Measurements from ENCODE around the gene TMEM170B. TPM values are rescaled to one million over a fixed set of nuclear protein-coding genes. Genes with fewer than 3 reads are reported as not detected.

TMEM170B gene
- total and polyA plus RNA-seq, 2 of the 8 experiments (the other 6 are each of a cell fraction or from before 2014, with no cell fraction given): 0.80 to 4.3 TPM

DNA sequence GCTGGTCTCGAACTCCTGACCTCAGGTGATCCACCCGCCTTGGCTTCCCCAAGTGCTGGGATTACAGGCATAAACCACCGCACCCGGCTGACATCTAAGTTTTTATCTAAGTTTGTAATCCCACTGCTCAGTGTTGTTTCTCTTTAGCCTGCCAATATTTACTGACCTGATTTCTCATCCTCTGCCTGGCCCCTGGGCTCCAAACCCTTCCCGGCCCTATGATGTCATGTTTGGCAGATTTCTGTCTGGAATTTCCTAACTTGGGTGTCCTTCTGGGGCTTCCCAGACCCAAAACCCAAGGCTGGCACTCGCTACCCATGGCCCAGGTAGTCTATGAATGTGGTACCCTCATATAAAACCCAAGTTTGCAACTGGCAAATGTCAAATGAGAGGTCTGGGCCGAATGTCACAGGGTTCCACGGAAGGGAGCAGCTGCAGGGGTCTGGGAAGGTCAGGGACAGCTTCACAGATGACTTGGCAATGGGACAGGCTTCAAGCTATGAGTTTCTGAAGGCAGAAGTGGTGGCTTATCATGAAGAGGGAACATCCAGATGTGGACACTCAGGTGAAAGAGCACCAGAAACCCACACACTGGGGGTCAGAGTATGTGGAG, 54.9 kb downstream of the TMEM170B start:
- Histone ChIP-seq H2AK5ac (ENCODE audit: low read depth, low read length) (no peak overlapping the region), H3K27me3 (replicated peaks in 1 of 4; ENCODE audit: control insufficient read depth in 3 of 4, extremely low read depth in 1 of 4, insufficient read depth in 3 of 4, low read length in 3 of 4) (no peaks in the 10 kb centered on the region), H4K20me1 (replicated peaks in 1 of 2; ENCODE audit: control insufficient read depth in 1 of 2, insufficient read depth in 2 of 2, low read length in 2 of 2) (no peaks in the 10 kb centered on the region), H4K91ac (replicated peaks; ENCODE audit: insufficient read length, low read length) (no peak overlapping the region), H3K79me2 (ENCODE audit: control insufficient read depth in 1 of 2, insufficient read depth in 2 of 2, low read length in 2 of 2) (no peaks in the 10 kb centered on the region), H4K8ac (ENCODE audit: extremely low read depth, insufficient read depth, low read length) (no peak overlapping the region), H2BK5ac (ENCODE audit: low read depth, low read length) (no peak overlapping the region), H3K23ac (ENCODE audit: insufficient read length) (no peak overlapping the region), H3K4ac (replicated peaks; ENCODE audit: insufficient read length, low read depth, low read length) (no peak overlapping the region), H3K9me3 (ENCODE audit: insufficient read depth in 2 of 2, low read depth in 1 of 2, low read length in 1 of 2) (peaks cover 0 to 4% of the 10 kb centered on the region in 2 experiments; a peak in 2 of 4 replicates), H3K4me2 (ENCODE audit: insufficient read depth in 1 of 2, low read depth in 2 of 2, low read length in 2 of 2) (no peak overlapping the region), H3K4me3 (ENCODE audit: extremely low read depth in 1 of 4, insufficient read depth in 2 of 4, low read depth in 3 of 4, low read length in 4 of 4) (no peak overlapping the region), H3K79me1 (ENCODE audit: low read depth, low read length) (no peaks in the 10 kb centered on the region), H2BK15ac (ENCODE audit: low read length) (no peak overlapping the region), H3K18ac (ENCODE audit: extremely low read depth, low read length) (no peak overlapping the region), H2AFZ (ENCODE audit: low read length) (no peak overlapping the region), H3K14ac (ENCODE audit: insufficient read length) (no peak overlapping the region), H3K4me1 (replicated peaks in 1 of 4; ENCODE audit: control insufficient read depth in 3 of 4, insufficient read depth in 4 of 4, low read length in 3 of 4) (peaks cover 0 to 2% (median 0%) of the 10 kb centered on the region in 4 experiments; a peak in 1 of 7 replicates), H3K56ac (replicated peaks; ENCODE audit: insufficient read length, low read depth, low read length) (no peak overlapping the region), H3K27ac (ENCODE audit: low read depth, low read length) (no peak overlapping the region), H4K5ac (ENCODE audit: insufficient read length, low read depth, low read length) (no peak overlapping the region), H2BK120ac (replicated peaks; ENCODE audit: low read depth, low read length) (no peak overlapping the region), H2BK12ac (ENCODE audit: low read depth, low read length) (no peak overlapping the region), H3K9ac (replicated peaks in 1 of 4; ENCODE audit: extremely low read depth in 1 of 4, low read depth in 3 of 4, low read length in 3 of 4) (no peak overlapping the region), H2BK20ac (ENCODE audit: low read length) (no peak overlapping the region), H3K36me3 (ENCODE audit: control insufficient read depth in 2 of 4, insufficient read depth in 4 of 4, low read length in 3 of 4) (no peaks in the 10 kb centered on the region), H3K23me2 (ENCODE audit: low read depth, low read length) (no peaks in the 10 kb centered on the region)
- FAIRE-seq: no peak
- WGBS, 2 experiments (ENCODE audit: extremely low coverage in 1 of 2, insufficient coverage in 1 of 2, insufficient read length in 1 of 2, insufficient replicate concordance in 2 of 2, low coverage in 1 of 2, low lambda C conversion rate in 2 of 2, missing lambda C conversion rate in 1 of 2): 95% methylated on average over 8 of the region's 8 CpGs; no CpG with 5 or more reads in 1 of the 2 experiments
- TF ChIP-seq BACH1 (IDR thresholded peaks at IDR 0.05; ENCODE audit: low read length): no peak
- ChIA-PET POLR2A (ENCODE audit: partially characterized antibody) (interaction anchor here (1.0 kb wide), 1 partner anchor 25 kb away, joined by 3 read pairs; no protein-coding TSS in a partner anchor), CTCF (ENCODE audit: partially characterized antibody) (interaction anchor here (1.0 to 2.2 kb wide), 3 partner anchors 7 to 773 kb away, joined by 3 to 7 read pairs (median 4); no protein-coding TSS in a partner anchor)
- no peak for DNase-seq (ENCODE audit: low read depth in 1 of 2, low spot score in 2 of 2)
